ENCODE results near the gene FBXO24. TPM values are rescaled to one million over a fixed set of nuclear protein-coding genes. Genes with fewer than 3 reads are reported as not detected.

FBXO24 gene
- polyA plus RNA-seq, 1 experiment = 0.40 TPM

DNA sequence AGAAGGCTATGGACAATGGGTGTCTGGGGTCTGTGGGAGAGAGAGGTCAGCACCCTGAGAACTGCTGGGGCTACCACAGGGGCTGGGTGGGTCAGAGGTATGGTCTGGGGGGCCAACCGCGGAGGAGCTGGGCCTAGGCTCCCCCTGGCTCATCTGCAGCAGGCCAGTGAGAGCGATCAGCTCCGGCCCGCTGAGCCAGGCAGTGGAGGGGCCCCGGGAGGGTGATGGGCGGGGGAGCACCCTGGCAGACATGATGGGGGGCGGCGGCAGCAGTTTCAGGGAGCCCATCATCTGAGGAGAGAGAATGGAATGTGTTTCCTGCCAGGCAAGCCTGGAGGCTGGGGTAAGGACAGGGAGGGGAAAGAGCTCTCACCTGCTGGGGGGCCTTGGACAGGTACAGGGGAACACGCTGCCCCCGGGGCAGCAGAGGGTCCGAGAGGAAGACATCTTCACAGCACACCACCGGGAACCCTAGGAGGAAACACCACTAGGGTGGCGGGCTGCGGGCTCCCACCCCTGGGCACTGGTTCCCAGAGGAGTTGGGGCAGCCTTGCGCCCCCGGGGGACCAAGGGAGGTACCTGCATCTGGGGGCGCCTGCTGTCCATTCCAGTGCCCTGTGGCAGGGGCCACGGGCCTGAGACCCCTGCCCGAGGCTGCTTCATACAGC, 13.7 kb upstream of the FBXO24 start:
- ChIA-PET POLR2A (no interaction called here), CTCF (interaction anchor here (0.9 to 1.3 kb wide), 3 partner anchors 9 to 119 kb away, joined by 3 to 4 read pairs (median 4); no protein-coding TSS in a partner anchor)
- no peaks in the 10 kb centered on the region for H3K27me3 ChIP-seq (ENCODE audit: control insufficient read depth, insufficient read depth, low read length)
- peaks cover 20% of the 10 kb centered on the region for H3K36me3 ChIP-seq (ENCODE audit: control insufficient read depth, insufficient read depth, low read length)
- DNase-seq (ENCODE audit: low read depth) = no peak
- no peak for TF ChIP-seq CTCF (IDR thresholded peaks at IDR 0.05; ENCODE audit: insufficient read depth, low read depth, low read length)
- no peak overlapping the region for H3K4me3 ChIP-seq (ENCODE audit: low read depth, low read length)

GRCh38 chr7:100572949-100573675, 13.0 kb upstream of the FBXO24 start:
- no peaks in the 10 kb centered on the region for H3K27me3 ChIP-seq (ENCODE audit: control insufficient read depth, insufficient read depth, low read length)
- no peak for TF ChIP-seq CTCF (IDR thresholded peaks at IDR 0.05; ENCODE audit: insufficient read depth, low read depth, low read length)
- CTCF ChIA-PET = interaction anchor here (0.9 to 1.3 kb wide), 3 partner anchors 8 to 118 kb away, joined by 3 to 4 read pairs (median 4); no protein-coding TSS in a partner anchor
- H3K36me3 ChIP-seq (ENCODE audit: control insufficient read depth, insufficient read depth, low read length) = peaks cover 22% of the 10 kb centered on the region
- no peak overlapping the region for H3K4me3 ChIP-seq (ENCODE audit: low read depth, low read length)
- DNase-seq (ENCODE audit: low read depth) = no peak
- POLR2A ChIA-PET = no interaction called here

DNA sequence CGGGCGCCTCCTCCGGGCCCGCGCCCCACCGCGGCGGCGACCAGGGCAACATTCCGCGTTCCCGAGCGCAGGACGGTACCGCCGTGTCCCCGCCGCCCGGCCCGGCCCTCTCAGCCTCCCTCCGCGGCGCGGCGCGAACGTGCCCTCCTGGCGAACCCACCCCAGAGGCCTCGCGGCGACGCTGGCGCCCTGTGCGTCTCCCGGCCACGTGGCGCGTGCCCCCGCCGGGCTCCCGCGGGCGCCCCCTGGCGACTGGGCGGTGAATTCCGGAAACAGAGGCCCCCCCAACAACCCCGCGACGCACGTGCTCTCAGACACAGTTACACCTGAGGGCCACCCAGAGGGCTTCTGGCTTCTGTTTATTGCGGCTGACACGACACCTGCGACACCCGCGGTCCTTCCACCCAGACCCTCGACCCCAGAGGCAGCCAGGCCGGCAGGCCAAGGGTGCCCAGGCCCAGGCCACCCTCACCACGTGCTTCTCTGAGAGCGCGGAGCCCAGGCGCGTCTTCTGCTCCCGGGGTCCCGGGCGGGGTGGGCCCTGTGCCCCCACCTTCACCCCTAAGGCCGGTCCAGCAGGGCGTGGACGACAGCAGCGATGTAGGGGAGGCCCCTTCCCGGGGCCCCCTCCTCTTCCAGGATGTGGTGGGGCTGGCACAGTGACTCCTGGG, 12.3 kb upstream of the FBXO24 start, which contains the start of gene SAP25:
TSS of gene SAP25 (minus strand) at position 210 of the 671 bp plus-strand sequence. CDS start at position 52, 158 bp downstream.
- Histone ChIP-seq H3K36me3 (ENCODE audit: control insufficient read depth, insufficient read depth, low read length) (peaks cover 27% of the 10 kb centered on the region), H3K4me3 (ENCODE audit: low read depth, low read length) (no peak within 1 kb of the TSS), H3K27me3 (ENCODE audit: control insufficient read depth, insufficient read depth, low read length) (no peaks in the 10 kb centered on the region)
- ChIA-PET POLR2A (no interaction called here), CTCF (interaction anchor here (1.0 kb wide), 1 partner anchor 14 kb away, joined by 4 read pairs; no protein-coding TSS in a partner anchor)
- no peak for DNase-seq (ENCODE audit: low read depth)
- peak; percentile 15; the same call in 1 of the 2 replicates for TF ChIP-seq CTCF (IDR thresholded peaks at IDR 0.05; ENCODE audit: insufficient read depth, low read depth, low read length)

DNA sequence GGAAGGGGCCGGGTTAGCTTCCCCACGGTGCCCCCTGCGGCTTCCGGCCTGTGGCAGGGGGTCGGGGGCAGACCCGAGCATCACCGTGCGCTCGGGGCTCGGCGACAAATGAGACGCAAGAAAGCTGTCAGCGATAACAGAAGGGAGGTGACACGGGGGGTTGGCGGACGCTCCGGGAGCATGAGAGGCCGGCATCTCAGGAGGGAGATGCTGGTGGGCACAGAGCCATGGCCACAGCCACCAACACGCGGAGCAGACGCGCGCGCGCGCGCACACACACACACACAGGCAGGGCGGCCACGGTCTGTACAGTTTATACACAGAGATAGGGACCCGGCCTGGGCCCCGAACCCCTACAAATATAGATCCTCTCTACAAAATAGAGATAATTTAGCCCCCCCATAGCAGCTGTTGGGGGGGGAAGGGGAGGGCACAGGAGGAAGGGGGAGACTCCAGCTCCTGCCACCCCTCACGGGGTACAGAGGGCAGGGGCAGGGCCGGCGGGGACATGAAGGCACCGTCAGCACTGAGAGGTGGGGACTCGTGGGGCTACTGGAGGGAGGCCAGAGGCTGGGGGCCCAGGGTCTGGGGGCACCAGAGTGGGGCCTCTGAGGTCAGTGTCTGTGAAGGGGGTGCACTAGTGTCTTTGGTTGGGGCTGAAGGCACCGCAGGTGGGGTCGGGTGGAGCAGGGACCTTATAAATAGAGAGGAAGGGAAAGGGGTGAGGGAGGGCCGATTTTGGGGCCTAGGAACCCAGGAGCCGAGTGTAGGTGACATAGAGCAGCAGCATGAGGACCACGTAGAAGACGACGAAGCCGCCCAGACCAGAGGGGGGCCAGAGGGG, 11.5 kb upstream of the FBXO24 start:
- ChIA-PET POLR2A (no interaction called here), CTCF (interaction anchor here (0.6 to 1.0 kb wide), 2 partner anchors 15 to 130 kb away, joined by 3 to 4 read pairs; no protein-coding TSS in a partner anchor)
- H3K36me3 ChIP-seq (ENCODE audit: control insufficient read depth, insufficient read depth, low read length) = peaks cover 31% of the 10 kb centered on the region
- no peaks in the 10 kb centered on the region for H3K27me3 ChIP-seq (ENCODE audit: control insufficient read depth, insufficient read depth, low read length)
- DNase-seq (ENCODE audit: low read depth) = no peak
- H3K4me3 ChIP-seq (ENCODE audit: low read depth, low read length) = no peak overlapping the region
- TF ChIP-seq CTCF (IDR thresholded peaks at IDR 0.05; ENCODE audit: insufficient read depth, low read depth, low read length) = no peak

All from BJ (cell line).